ENCODE results near the gene CHCHD10.
A peak's percentile ranks its signal among the peaks of the same experiment; 100 is the strongest.

CHCHD10 gene

GRCh38 chr22:23786752-23787599 lies 19.2 kb upstream of the CHCHD10 start, which contains the start of gene SMARCB1:
Gene SMARCB1 (plus strand): TSS chr22:23786966. CDS start chr22:23787170, 204 bp downstream.
- DNase-seq, result peak; percentile 91

GRCh38 chr22:23786261-23786710 lies 18.5 kb upstream of the CHCHD10 start:
- DNase-seq, result no peak

- DNase-seq, result no peak
Observed at GRCh38 chr22:23784215-23784732, 16.5 kb upstream of the CHCHD10 start.

GRCh38 chr22:23783265-23784150 lies 15.7 kb upstream of the CHCHD10 start:
- no peak for DNase-seq

- DNase-seq, result no peak
Observed at GRCh38 chr22:23782703-23783102, 14.9 kb upstream of the CHCHD10 start.

- no peak for DNase-seq
Observed at GRCh38 chr22:23782252-23782651, 14.5 kb upstream of the CHCHD10 start.

GRCh38 chr22:23781511-23782183 lies 13.9 kb upstream of the CHCHD10 start:
- no peak for DNase-seq

- DNase-seq, result no peak
Observed at GRCh38 chr22:23781065-23781464, 13.3 kb upstream of the CHCHD10 start.

- no peak for DNase-seq
Observed at GRCh38 chr22:23780146-23780748, 12.5 kb upstream of the CHCHD10 start.

GRCh38 chr22:23779731-23780130 lies 12.0 kb upstream of the CHCHD10 start:
- no peak for DNase-seq

- no peak for DNase-seq
Observed at GRCh38 chr22:23779083-23779482, 11.3 kb upstream of the CHCHD10 start.

- DNase-seq, result no peak
Observed at GRCh38 chr22:23778577-23778900, 10.8 kb upstream of the CHCHD10 start.

- no peak for DNase-seq
Observed at GRCh38 chr22:23777776-23778576, 10.2 kb upstream of the CHCHD10 start.

GRCh38 chr22:23775779-23776375 lies 8.1 kb upstream of the CHCHD10 start:
- no peak for DNase-seq

GRCh38 chr22:23774922-23775436 lies 7.2 kb upstream of the CHCHD10 start:
- no peak for DNase-seq

GRCh38 chr22:23774114-23774921 lies 6.5 kb upstream of the CHCHD10 start:
- no peak for DNase-seq

GRCh38 chr22:23773483-23774113 lies 5.8 kb upstream of the CHCHD10 start:
- DNase-seq, result no peak

- DNase-seq, result peak; percentile 66 to 68
Observed at GRCh38 chr22:23772649-23773473, 5.1 kb upstream of the CHCHD10 start, which contains the start of gene MMP11. Gene MMP11 (plus strand): TSS chr22:23772849. CDS start chr22:23772871, 22 bp downstream.

- no peak for DNase-seq
Observed at GRCh38 chr22:23772315-23772648, 4.5 kb upstream of the CHCHD10 start.

Measured in stimulated activated CD4-positive, alpha-beta T cell treated with anti-CD3 and anti-CD28 coated beads, Interleukin-2, amount 100 ng/mL, for 24 hours (primary cell).